Suppressor macrophage treated with lipopolysaccharide for 1 hour (primary cell): ENCODE data around the gene CCDC157.
A peak's percentile ranks its signal among the peaks of the same experiment; 100 is the strongest.

Source experiments
- DNase-seq, 3 donors: peaks; one replicate each; pipeline ENCODE4 v3.0.0-alpha.2; 2020 to 2022

CCDC157 gene

DNA sequence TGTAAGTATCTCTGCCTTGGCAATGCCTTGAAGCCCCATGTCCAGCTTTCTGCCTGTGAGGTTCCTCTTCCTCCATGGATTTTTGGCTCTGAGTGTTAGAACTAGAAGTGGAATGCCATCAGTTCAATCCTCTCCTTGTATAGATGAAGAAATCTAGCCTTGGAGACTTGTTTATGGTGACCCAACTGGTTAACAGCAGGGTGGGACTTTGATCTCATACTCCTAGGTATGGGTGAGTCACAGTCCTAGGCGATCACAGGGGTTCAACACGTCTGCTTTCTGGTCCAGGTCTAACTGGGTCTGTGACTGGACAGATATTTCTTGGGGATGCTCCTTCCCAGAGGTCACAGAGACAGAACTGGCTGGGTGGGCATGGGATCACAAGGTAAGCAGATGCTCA is 59.6 kb downstream of the CCDC157 start:
- DNase-seq = no peak

DNA sequence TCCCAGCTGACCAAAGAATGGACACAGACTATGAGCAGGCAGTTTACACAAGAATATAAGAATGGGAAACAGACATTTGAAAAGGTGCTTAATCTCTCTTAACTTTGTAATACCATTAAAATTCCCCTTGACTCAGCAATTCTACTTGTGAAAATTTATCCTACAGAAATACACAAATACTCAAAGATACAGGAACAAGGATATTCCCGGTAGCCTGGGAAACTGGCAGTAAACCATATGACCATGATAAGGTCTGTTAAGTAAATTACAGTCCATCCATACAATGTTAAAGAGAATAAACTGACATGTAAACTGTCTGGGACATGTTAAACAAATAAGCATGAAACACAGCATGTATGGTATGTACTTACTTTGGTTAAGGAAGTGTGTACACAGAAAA is 60.0 kb downstream of the CCDC157 start:
- DNase-seq = no peak

DNA sequence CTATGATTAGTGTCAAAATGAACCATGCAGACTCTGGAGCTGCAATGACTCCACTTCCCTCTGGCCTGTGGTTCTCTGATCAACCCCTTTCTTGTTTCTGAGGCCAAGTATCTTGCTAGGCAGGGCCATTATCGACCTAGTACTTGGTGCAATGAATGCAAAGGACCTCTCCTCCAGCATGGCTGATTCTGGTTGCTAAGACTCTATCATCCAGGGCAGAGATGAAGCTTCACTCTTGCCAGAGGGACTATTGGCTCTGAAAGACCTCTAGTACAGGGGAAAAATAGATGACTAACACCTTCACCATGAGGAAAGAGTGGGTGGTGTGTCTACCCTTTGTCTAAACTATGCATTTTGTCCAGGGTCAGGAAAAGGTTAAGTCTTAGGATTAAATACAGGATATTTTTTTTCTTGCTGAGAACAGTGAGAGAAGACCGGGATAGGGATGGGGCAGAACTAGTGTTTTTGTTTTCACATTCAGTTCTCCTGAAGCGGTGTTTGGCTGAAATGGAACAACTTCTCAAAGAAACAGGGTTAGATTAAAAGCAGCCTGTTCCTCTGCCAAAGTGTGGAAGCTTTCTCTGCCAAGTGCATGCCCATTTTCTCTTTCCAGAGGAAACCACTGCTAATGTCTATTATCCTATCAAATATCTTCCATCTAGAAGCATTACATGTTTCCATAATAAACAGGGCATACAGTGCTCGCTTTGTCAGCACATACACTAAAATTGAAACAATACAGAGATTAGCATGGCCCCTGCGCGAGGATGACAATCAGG is 63.7 kb downstream of the CCDC157 start:
- peak; percentile 50 to 67 (median 51) for DNase-seq

DNA sequence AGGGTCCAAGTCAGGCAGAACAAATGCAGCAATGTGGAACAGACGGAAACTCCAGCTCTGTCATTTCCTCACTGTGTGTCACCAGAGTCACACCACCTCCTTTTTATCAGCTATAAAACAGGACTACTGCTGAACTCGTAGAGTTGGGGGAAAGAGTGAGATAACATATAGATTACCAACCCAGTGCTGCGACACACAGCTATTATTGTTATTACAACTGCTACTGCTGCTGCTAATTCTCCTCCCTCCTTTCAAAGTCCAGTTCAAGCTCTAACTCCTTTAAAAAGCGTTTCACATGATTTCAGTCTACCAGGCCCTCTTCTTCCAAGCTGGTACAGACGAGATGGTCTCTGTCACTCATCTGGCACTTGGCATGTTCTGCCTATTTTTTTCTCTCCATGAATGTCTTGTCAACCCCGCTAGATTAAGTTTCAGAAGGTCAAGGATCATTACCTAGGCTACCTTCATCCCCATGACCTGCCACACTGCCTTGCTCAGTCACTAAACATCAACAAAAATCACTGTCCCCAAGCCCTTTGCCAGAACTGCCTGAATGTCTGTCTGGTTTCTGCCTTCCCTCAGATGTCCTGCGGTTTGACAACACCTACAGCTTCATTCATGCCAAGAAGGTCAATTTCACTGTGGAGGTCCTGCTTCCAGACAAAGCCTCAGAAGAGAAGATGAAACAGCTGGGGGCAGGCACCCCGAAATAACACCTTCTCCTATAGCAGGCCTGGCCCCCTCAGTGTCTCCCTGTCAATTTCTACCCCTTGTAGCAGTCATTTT is 65.1 kb downstream of the CCDC157 start:
- peak; percentile 60 to 72 (median 63) for DNase-seq

DNA sequence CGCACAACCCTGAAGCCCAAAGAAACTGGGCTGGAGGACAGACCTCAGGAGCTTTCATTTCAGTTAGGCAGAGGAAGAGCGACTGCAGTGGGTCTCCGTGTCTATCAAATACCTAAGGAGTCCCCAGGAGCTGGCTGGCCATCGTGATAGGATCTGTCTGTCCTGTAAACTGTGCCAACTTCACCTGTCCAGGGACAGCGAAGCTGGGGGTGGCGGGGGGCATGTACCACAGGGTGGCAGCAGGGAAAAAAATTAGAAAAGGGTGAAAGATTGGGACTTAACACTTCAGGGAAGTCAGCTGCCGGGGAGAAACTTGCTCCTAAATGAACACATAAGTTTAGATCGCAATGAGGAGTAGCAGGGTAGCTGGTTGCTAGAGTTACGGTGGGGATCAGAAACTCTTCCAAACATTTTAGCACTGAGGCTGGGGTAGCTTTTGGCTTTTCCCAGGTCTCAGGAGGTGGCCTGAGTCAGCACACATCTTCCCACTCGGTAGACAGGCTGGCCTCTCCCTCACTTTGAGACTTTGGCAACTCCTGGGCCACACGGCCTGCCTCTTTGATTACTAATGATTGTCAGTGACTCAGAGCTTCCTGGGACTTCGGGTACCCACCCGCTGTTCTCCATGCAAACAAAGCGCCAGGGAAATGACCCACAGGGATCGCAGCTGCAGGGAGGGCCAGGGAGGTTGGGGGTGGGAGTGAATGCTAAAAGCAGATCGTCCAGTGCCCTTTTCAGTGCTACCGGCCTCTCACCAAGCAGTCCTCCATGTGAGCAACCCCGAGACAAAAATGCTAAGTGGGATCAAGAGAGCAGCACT is 65.9 kb downstream of the CCDC157 start:
- peak; percentile 90 to 95 (median 90) for DNase-seq

DNA sequence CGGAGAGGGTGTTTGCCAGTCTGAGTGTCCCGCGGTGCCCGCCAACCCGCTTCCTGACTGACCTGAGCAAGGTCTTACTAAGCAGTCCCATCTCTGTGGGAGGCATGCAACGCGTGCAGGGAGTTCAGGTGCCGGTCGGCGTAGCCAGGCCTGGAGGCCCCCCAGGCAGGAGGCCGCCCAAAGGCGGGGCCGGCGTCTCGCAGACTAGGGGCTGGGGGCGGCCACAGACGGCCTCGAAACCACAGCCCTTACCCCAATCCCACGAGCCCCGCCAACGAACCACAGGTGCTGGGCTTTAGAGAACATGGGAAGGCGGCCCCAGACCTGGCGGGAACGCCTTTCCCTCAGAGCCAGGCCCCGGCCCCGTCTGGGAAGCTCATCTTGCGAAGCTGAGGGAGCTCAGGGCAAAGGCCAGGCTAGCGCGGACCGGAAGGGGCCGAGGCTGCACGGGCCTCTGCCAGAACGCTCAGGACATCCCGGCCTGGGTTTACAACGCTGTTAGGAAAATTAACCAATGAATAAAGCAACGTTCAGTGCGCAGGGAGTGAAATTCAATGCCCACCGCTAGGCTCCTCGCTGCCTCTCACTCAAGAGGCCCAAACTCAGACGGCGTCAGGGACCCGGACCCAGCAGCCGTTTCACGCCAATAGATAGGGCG is 66.6 kb downstream of the CCDC157 start:
- DNase-seq = no peak

DNA sequence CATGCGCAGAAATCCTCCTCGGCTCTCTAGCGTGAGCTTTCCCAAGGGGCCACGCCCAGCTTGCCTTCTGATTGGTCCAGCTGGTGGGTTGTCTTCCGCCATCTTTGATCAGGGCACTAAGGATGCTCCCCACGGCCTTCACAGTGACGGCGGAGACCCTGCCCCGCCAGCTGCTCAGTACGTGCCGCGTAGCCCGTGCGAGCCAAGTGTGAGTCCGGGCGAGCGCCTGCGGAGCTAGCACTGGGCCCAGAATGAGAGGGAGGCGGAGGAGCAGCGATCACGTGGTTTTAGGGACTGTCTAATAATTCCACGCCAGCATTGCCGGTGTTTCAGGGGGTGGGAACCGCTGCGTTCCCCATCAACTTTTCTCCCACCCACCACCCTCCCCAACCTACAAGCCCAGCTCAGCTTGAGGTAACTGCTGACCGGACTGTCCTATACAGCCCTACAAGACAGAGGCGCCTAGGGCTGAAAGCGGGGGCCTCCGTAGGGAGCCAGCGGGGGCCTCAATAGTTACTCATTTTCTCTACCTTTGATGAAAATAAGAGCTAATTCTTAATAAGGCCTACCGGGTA is 67.2 kb downstream of the CCDC157 start:
- peak; percentile 98 to 99 (median 99) for DNase-seq

DNA sequence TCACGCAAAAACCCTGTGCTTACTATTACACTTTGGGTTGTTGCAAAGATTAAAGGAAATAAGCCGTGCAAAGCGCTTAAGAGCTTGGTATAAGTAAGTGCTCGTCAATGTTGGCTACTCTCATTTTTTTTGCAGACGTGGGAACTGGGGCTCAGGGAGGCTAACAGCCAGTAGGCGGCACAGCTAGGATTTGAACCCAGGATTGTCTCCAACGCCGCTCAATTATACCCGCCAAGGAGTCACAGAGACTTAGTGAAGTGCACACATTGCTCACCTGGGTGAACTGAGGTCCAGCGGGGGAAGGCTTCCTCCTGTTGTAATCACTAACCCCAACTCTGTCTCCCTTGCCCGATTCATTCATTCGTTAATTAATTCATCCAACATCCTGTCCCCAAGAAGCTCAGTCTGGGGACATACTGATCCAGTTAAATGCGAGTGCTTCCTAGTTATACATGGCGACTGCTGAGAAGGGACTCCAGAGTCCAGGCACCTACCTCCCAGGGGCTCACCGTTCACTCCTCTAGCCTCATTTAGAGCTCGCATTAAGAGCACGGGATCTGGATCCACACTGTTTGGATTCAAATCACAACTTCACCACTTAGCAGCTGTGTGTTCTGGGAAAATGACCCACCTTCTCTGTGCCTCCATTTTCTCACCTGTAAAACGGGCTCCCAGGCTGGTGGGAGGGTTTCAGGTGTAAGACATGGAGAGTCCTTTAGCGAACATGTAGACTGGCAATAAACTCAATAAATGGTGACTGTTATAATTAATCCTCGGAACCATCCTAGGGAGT is 67.9 kb downstream of the CCDC157 start:
- DNase-seq = no peak

DNA sequence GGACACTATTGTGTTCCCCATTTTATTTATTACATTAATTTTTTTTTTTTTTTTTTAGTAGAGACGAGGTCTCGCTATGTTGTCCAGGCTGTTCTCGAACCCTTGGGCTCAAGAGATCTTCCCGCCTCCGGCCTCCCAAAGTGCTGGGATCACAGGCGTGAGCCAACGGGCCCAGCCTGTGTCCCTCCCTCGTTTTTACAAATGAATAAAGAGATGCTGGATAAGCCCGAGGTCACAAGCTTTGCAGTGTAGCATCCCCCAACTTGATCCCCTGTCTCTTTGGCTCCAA is 68.5 kb downstream of the CCDC157 start:
- no peak for DNase-seq

DNA sequence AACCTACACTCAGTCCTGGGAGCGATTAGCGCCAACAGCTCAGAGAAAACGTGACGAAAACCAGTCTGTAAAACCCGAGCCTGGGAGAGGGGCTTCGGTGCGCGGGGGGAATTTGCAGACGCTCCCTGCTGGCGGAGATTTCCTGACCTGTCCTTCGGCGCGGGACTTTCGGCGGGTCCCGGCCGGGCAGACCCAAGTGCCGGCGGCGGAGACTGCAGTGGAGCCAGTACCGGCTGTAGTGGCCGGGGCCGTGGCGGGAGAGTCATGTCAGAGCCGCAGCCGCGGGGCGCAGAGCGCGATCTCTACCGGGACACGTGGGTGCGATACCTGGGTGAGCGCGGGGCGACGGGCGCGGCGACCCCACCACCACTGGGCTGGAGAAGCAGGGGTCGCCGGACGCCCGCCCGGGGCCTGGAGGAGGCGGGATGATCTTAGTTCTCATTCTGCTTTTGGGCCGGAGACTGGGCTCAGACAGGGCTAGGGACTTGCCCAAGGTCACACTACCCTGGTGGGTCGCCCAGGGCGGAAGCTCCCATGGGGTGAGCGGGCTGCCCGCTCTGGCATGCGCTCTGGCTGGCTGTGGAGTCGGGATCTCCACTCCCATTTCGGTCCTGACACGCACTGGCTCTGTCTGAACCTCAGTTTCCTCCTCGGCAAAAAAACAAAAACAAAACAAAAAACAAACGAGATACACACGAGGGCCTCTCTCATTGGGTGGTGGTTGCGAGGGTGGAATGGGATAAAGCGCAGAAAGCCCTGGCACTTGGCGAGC is 69.0 kb downstream of the CCDC157 start, which contains the start of gene MTFP1:
Gene MTFP1, plus strand, starts transcription at position 153 of the 772 bp plus-strand sequence. Its CDS starts 112 bp downstream, at position 265.
- peak; percentile 71 to 85 (median 71) for DNase-seq
